CD4-positive, alpha-beta T cell treated with Interleukin-17A for 4 hours (primary cell): Measurements from ENCODE around the gene HTR7.
"Not testable (repeated sequence)": the region's sequence is repeated elsewhere in the genome, so short reads cannot be mapped to it uniquely, and the experiment has no call there.

Experiments used
- DNase-seq: peaks from one replicate; pipeline ENCODE4 v3.0.0-alpha.2; 2020; ENCODE audit warnings: mixed read lengths

Gene HTR7

DNA sequence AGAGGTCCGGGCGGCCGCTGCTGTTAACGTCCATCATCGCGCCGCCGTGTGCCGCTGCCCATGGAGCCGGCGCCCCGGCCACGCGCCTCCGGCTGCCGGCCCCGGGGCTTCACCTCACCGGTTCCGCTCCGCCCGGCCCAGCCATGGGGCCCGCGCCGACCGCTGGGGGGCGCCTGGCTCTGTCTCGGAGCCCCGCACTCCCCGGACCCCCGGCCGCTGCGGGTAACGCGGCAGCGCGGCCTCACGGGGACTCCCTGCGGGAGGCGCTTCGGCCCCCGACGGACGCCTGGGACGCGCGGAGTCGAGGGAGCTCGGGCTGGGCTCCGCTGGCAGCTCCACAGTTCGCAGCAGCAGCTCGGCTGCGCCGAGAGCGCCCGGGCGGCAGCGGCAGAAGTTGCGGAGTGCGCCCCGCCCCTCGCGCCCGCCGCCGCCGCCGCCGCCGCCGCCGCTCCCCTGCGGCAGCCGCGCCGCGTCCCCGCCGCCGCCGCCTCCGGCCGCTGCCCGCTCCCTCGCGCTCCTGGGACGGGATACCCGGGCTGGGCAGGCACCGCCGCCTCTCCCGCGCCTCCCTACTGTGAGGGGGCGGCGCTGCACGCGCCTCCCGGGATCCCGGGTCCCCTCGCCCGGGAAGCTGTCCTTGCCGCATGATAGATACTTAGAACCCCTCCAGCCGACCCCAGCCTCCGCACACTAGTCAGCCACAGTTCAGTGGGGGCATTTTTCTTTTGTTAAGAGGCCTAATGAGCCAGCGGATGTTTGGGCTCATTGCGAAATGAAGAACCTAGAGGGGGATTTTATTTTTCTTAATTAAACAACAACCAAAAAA lies at the start of gene HTR7:
Gene HTR7 (minus strand): TSS at position 405 of the 826 bp plus-strand sequence. CDS start 368 bp downstream, at position 37.
- peak; percentile 75 for DNase-seq

- DNase-seq: no peak
These were observed 48.8 kb upstream of the HTR7 start for GRCh38 chr10:90906596-90906995.

- no peak for DNase-seq
These were observed 48.1 kb upstream of the HTR7 start for GRCh38 chr10:90905925-90906324.

DNA sequence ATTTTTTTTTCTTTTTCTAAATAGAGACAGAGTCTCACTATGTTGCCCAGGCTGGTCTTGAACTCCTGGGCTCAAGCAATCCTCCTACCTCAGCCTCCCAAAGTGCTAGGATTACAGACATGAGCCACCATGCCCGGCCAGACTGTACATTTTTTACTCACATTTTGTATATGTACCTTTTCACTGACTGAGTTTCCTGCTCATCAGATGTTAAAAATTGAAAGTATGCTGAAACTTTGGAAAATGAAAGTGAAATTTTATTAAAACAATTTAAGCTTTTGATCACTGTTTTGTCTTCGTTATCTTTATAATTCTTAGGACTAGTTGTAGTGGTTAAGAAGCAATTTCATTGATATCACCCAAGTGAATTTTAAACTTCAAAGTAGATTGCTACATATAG lies 39.1 kb upstream of the HTR7 start:
- not testable (repeated sequence) for DNase-seq

DNA sequence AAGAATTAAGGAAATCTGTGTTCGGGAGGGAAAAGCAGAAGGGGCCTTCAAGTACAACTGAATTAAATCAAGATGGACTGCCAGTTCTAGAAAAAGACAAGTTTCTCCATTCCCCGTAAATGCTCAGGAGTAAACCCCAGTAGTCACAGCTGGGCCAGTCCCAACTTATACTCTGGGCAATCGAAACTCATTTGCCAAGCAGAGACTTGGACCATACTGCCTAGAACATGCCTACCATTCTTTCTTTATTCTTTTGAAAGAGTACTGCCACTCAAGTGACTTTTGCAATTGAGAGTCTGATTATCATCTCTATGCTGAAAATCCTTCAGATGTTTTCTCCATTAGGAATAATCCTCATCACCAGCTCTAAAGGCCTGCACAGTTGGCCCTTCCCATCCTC lies 35.4 kb upstream of the HTR7 start:
- no peak for DNase-seq

GRCh38 chr10:90890347-90890746 lies 32.5 kb upstream of the HTR7 start:
- no peak for DNase-seq

DNA sequence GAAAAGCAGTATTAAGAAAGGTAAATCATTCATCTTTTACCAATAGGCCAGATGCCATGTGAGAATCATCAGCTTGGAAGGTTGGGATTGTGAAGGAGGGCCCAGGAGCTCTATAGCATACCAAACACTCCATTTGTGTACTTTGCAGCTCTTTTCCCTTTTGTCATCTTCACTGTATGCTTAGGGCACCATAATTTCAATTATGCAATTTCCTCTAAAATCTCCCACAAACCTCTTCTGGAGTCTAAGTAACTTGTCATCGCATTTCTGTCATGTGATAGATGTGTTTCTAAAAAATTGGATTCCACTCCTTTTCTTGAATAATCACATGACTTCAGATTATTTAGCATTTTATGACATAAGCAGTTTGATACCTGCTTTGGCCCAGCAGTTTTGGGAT lies 31.8 kb upstream of the HTR7 start:
- DNase-seq: no peak

DNA sequence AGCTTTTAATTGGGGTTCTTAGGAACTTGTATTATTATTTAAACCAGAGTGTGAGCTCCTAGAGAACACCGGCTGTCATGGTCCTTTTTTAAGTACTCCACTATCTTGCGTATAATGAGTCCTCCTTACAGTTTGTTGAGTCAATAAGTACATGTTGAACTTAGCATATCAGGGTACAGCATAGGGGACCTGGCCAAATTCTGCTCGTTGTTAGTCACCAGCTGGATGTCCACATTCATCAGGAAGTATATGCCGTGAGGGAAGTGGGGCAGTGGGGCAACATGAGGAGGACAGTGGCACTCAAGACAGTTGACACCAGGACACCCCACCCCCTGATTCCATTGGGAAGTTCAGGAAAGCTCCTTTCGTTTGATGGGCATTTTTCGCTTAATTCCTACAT lies 30.5 kb upstream of the HTR7 start:
- DNase-seq: no peak

DNA sequence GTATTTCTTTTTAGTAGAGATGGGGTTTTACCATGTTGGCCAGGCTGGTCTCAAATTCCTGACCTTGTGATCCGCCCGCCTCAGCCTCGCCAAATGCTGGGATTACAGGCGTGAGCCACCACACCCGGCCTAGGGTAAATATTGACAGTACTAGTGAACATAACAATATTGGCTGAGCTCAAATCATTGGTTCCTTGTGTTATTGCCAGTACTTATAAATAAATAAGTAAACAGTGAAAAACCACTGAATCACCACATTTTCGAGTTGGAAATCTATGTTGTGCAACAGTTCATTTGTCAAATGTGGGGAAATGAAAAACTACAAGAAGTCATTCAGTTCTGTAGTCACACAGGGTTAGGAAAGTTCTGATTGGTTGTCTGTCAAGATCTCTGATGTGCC lies 29.7 kb upstream of the HTR7 start:
- DNase-seq: no peak

DNA sequence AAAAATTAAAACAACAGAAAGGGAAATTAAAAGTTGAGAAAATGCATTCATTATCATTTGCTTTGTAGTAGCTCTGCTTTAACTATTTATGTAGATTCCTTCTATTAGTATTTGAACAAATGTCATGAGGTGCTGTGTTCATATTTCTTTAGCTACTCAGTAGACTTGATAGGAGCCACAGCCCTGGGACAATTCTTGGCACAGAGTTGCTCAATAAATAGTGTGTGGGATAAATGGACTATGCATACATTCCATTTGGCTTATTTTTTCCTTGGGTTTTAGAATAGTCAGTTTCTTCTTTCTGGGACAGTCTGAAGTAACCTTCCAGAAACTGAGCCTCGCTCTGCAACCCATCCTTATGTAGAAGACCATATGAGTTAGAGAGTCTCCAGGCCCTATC lies 27.3 kb upstream of the HTR7 start:
- no peak for DNase-seq

DNA sequence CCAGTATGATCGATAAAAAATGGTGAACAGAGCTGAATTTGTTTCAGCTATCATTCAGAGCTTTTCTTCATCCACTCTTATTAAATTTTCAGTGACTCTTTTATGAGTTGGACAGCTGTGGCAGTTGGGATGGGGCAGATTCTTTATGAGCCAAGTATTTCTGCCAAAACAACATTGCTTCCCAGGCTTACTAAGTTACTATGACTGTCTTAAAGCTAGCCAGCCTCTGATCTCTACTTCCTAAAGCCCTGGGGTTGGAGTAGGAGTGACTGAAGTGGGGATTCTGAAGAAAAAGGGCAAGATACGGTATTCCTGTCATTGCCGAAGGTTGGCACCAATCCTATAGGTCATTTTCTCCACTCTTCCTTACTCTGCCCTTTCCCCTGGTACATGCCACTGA lies 26.6 kb upstream of the HTR7 start:
- DNase-seq: no peak

DNA sequence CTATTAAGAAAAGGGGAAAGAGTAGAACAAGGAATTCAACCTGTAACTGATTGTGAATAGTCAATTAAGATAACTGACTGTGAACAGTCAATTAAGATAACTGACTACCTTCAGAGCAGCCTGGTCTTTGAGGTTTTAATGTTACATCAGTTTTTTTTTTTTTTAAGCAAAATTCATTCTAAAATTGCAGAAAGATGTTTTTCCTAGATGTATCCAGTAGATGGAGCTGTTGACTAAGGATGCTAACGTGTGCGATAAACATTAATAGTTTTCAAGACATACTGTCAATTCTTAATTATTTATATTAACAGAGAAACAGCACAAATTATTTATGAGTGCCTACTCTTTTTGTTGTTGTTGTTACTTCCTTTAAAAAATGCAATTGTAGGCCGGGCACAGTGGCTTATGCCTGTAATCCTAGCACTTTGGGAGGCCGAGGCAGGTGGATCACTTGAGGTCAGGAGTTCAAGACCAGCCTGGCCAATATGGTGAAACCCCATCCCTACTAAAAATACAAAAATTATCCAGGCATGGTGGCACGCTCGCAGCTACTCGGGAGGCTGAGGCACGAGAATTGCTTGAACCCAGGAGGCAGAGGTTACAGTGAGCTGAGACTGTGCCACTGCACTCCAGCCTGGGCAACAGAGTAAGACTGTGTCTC lies 22.4 kb upstream of the HTR7 start:
- DNase-seq: not testable (repeated sequence)

DNA sequence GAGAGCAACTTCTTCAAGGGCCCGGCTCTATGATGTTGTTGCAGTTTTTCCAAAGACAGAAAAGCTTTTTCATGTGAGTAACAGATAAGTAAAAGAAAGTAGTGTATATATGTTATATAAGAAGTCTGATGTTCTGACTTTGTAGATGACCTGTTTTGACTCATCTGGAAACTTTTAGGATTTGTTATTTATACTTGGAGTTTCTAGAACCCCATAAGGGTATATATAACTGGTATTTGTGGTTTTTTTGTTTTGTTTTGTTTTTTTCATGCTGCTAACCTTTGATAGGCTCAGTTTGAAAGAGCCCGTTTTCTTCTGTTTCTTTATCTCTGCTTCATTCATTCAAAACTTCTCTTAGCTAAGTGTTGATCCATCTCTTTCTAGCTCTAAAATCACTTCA lies 21.2 kb upstream of the HTR7 start:
- no peak for DNase-seq

DNA sequence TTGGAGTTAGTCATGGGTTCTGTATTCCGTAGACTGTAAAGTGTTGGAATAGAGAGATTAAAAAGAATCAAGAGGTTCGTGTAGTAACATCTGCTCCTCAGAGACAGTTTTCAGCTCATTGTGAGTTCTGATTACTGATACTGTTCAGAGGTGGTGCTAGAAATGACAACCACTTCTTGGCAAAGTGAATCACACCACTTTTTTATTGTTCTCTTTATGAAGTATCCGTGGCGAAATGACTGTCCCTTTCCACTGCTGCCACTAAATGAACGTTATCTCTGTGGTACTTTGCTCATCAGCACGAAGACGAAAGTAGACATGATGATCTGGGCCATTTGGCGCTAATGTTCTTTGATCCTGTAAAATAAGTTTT lies 14.8 kb upstream of the HTR7 start:
- DNase-seq: no peak

- peak; percentile 82 for DNase-seq
These were observed 14.2 kb upstream of the HTR7 start, which contains the start of gene RPP30 for GRCh38 chr10:90871766-90872647. Gene RPP30, plus strand, starts transcription at chr10:90871974. Its CDS starts 13 bp downstream, at chr10:90871987.

DNA sequence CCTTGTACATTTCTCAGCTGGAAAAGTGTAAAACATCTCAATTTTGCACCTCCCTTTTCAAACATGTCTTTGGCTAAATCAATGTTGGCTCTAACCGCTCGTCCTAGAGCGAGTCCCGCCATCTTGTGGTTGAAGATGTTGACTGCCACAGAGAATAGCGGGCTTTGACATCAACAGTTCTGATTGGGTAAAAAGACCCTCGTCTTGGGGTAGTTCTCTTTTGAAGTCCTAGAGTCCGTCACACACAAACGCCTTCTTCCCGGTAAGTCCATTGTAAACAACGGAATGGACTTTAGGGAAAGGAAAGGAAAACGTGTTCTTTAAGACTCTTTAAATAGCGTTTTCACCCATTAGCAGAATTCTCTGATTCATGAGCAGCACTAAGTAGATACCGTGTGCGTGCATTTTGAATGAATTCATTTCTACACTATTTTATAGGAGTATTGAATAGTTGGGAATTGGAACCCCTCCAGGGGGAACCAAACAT lies 13.5 kb upstream of the HTR7 start:
- DNase-seq: peak; percentile 50

DNA sequence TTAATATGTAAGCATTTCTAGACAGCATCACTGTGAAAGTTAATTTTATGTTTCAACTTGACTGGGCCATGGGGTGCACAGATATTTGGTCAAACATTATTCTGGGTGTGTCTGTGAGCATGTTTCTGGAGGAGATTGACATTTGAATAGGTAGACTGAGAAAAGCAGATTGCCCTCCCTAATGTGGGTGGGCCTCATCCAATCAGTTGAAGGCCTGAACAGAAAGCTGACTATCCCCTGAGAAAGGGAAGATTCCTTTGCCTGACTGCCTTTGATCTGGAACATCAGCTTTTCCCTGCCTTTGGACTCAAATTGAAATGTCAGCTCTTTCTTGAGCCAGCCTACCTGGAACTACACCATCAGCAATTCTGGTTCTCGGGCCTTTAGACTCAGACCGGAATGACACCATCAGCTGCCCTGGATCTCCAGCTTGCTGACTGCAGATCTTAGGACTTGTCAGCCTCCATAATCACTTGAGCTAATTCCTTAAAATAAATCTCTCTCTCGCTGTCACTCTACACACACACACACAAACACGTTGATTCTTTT lies 8.3 kb upstream of the HTR7 start:
- no peak for DNase-seq

DNA sequence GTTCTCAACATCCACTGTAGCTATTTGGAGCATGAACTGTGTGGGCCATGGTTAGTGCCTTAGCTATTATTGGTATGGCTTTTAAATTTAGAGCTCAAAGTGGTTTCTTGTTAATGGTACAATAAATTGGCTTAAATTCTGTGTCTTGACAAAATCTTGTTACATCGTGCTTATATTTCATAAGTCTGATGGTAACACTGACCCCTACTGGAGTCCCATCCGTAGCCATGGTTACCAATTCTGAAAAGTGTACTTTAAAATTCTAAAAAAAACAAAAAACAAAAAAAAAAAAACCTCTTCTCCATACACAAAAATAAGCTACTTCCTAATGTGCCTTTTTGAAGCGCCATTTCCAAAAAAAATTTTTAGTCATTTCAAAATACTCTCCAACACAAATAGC lies 7.6 kb upstream of the HTR7 start:
- no peak for DNase-seq

- peak; percentile 12 for DNase-seq
These were observed 5.2 kb upstream of the HTR7 start for GRCh38 chr10:90862908-90863514.

GRCh38 chr10:90860790-90861189 lies 3.0 kb upstream of the HTR7 start:
- DNase-seq: no peak

GRCh38 chr10:90859321-90859751 lies 1.5 kb upstream of the HTR7 start:
- DNase-seq: no peak

- no peak for DNase-seq
These were observed 676 bp upstream of the HTR7 start for GRCh38 chr10:90858461-90858968.
